Measurements from ENCODE around the gene SNAPC5. TPM values are rescaled to one million over a fixed set of nuclear protein-coding genes. Genes with fewer than 3 reads are reported as not detected.
"Not testable (repeated sequence)": the region's sequence is repeated elsewhere in the genome, so short reads cannot be mapped to it uniquely, and the experiment has no call there.

SNAPC5 gene, protein sequence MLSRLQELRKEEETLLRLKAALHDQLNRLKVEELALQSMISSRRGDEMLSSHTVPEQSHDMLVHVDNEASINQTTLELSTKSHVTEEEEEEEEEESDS
- 19.2 TPM for polyA plus RNA-seq (2013, experiment 1 of 2; ENCODE audit: insufficient read length)
- 17.6 TPM for polyA plus RNA-seq (2013, experiment 2 of 2; ENCODE audit: insufficient read length)

DNA sequence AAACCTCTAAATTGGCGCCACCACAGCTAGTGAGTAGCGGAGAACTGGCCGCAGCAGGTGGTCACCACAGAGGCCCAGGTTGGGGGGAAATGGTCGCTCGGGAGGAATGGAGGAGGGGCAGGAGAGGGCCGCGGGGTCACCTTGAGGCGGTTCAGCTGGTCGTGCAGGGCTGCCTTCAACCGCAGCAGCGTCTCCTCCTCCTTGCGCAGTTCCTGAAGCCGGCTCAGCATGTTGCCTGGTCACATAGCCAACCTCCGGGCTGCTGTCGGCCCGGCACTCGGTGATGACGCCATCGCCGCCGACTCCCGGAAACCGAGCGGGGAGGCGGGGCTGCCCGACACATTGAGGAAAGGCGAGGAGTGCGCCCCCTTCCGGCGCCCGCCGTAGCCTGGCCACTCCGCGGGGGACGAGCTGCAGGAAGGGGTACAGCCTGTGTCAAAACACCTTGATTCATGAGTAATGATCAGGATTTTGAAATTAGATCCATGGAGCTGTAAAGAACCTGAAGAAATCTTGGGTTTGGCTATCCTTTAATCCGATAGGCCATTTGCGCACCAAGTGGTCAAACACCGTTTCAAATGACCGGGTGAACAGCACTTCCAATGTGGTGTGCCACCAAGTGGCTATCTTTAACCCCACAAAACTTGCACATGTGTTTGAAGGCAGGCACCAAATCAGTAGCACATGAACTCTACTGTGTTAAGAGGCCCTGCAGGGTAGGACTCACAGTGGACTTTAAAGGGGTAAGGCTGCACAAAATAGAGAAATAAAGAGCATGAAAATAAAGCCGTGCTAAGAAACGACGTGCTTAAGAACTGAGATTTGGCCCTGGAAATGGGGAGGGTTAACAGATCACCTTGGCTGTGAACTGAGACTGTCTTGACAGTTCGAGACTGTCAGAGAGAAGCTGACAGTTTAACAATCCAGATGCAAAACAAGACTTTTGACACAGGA is at the start of gene SNAPC5:
TSS of gene SNAPC5 (minus strand) at position 261 of the 954 bp plus-strand sequence. CDS start at position 230, 31 bp downstream.
- DNase-seq = peak; percentile 93

DNA sequence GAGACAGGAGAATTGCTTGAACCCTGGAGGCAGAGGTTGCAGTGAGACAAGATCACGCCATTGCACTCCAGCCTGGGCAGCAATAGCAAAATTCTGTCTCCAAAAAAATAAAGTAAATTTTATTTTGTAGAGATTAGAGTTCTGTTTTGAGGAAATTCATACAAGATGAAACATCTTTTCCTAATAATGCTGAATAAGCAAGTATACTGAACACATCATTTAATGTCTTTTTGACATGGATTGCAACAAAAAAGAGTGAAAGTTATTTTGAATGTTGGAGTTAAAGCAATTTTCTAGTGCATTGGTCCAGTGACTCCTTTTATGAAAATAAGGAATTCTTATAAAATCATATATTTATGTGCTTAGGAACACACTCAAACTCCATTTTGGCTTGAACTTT is 47.7 kb upstream of the SNAPC5 start:
- no peak for DNase-seq

DNA sequence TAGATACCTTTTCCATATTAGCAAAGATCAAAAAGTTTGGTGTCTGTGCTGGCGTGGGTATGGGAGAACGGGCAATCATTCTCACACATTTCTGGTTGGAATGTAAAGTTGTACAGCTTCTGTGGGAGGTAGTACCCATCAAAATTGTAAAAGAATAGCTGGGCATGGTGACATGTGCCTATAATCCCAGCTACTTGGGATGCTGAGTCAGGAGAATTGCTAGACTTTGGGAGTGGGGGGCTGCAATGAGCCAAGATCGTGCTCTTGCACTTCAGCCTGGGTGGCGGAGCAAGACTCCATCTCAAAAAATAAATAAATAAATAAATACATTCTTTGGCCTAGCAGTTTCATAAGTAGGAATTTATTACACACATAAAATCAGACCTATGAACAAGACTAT is 45.3 kb upstream of the SNAPC5 start:
- no peak for DNase-seq

DNA sequence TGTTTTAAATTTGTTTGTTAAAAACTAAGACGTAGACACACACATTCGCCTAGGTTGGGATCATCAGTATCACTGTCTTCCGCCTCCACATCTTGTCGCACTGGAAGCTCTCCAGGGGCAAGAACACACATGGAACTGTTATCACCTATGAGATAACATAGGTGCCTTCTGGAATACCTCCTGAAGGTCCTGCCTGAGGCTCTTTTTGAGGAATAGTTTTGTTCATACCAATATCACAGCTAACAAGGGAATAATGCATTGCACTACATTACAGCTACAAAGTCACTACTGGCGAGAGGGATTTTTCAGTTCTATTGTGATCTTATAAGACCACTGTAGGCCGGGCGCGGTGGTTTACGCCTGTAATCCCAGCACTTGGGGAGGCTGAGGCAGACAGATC is 37.5 kb upstream of the SNAPC5 start:
- DNase-seq = no peak

DNA sequence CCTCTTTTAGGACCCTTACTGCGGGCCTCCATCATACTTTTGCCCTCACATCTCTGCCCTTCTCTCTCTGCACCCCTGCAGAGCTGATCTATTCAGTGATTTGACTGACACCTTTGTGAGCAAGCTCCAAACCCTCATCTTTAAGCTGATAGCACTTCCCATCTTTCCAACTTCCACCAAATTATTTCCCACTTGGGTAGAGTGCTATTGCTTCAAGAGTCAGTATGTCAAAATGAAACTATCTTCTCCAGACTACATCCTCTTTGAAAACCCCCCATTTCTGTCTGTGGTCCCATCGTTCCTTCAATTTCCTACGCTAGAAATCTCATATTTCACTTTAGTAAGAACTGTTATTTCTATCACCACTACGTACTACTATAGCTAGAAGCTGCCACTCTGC is 27.3 kb upstream of the SNAPC5 start:
- no peak for DNase-seq

DNA sequence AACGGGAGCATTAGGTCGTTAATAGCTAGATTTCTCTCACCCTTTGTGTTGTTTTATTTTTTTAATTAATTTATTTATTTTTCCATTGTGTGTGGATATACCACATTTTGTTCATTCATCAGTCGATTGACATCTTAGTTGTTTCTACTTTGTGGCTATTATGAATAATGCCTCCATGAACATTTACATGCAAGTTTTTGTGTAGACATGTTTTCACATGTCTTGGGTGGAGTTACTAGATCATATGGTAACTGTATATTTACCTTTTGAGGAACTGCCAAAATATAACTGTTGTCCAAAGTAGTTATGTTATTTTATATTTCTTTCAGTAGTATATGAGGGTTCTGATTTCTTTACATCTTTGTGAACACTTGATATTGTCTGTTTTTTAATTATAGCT is 26.4 kb upstream of the SNAPC5 start:
- no peak for DNase-seq

DNA sequence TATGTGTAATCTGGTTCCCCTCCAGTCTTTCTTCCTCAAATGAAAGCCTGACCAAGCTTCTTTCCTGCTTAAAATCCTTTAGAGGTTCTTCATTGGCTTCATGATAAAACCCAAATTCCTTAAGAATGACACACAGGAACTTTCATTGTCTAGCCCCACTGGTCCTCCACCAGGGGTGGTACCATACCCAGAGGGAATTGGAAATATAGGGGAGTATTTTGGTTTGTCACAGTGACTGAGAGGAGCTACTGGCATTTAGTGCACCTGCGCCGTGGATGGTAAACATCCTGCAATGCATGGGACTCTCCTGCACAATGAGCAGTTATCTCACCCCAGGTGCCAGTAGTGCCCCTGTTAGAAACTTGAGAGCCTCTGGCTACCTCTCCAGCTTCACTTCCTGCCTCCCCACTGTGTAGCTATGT is 18.4 kb upstream of the SNAPC5 start:
- peak; percentile 51 for DNase-seq

DNA sequence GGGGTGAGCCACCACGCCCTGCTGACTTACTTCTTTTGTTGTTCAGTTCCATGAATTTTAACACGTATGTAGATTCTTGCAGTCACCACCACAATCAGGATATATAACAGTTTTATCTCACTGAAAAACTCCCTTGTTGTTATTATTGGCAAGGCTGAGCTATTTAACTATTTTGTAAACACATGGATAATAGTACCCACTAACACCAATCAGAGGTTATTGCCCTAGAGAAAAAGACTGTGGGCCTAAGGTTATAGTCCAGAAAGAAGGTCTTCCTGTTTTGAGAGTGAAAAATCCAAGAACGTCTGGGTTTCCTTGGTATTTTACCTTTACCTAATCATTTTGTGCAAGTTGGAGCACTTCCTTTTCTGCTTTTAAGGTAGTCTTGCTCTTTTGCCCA is 17.0 kb upstream of the SNAPC5 start:
- no peak for DNase-seq

DNA sequence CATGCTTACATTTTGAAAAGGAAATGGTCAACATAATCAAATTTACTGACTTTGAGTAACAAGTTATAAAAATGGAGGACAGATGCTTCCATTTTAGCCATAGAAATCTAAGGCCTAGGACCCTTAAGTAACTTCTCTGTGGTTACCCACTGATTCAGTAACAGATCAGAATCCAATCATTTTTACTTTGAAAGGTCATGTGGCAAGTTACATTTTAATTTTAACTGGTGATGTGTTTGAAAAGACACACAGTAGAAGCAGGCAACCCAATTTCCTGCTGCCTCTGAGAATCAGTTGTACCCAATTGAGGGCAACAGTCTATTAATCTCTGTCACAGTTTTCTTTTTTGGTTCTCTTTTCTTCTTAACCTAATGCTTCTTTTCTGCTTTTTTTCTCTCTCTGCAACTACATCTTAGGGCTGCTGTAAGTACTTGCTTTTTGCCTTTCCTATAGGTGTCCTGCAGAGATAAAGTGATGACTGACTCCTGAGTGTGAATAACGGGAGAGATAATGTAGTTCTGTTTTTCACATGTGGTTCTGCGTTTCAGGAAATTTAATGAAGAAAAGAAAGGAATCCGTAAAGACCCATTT is 10.8 kb upstream of the SNAPC5 start:
- no peak for DNase-seq

DNA sequence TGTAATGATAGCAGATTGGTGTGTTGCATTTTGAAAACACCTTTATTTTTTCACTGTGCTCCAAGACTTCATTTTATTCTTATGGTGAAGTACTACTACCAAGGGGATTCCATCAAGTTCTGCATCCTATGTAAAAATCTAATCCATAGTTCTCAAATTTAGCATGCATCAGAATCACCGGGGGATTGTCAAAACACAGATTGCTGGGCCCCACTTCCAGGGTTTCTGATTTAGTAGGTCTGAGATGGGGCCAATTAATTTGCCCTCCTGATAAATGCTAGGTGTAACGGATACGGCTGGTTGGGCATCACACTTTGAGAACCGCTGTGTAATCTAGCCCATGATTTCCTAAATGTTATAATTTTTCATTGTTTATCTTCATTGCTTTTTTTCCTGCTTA is 8.3 kb upstream of the SNAPC5 start:
- no peak for DNase-seq

DNA sequence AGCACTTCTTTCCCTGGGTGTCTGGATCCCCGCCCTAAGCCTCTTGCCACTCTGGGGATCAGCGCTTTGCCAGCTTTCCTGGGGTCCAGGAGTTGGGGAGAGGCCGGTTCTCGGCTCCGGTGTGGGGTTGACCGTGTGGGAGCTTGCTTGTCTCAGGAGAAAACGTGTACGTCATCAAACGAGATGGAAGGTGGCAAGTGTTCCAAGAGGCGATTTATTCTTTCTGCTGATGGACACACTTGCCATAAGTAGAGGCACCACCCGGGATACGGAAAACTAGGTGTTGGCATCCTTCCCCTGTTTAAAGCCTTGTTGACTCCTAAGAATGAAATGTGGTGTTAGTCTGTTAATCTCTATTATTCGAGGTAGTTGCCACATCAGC is 7.9 kb upstream of the SNAPC5 start:
- no peak for DNase-seq

DNA sequence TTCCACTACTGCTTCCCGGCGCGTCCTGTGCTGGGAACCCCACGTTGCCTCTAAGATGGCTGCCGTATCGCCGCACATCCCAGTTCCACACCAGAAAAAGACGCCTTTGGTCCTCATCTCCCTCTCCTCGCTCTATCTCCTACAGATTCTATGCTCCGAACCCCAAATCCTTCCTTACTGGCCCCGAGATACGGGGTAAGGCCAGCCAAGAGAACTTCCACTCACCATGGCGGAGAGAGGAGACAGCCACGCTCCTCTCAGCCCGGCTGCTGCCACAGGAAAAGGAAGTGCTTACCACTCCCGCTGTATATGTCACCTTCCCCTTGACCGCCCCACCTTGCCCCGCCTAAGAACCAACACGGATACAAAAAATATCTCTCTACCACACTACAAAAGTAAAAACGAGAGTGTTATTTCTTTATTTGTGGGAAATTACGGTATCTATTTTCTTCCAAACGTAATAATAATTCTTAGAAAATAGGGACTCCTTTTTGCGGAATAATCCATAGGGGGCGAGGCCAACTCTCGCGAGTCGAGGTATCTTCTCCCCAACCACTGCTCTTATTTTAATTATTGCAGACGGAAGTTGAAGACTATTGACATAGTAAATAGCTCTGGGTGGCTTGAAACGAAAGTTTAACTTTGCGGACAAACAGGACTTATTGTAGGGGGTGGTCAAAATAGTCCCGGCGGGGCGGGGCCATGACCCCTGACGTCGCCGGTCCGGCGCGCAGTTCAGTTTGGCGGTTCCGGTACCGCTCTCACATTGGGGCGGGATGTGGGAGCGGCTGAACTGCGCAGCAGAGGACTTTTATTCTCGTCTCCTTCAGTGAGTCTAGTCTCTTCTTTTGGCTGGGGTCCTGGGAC is 7.2 kb upstream of the SNAPC5 start, which contains the start of the genes RPL4 and ZWILCH:
TSS of gene RPL4 (minus strand) at position 293 of the 867 bp plus-strand sequence. CDS start at position 228, 65 bp downstream.
TSS of gene ZWILCH (plus strand) at position 764 of the 867 bp plus-strand sequence. CDS start at position 777, 13 bp downstream.
- peak; percentile 89 for DNase-seq

DNA sequence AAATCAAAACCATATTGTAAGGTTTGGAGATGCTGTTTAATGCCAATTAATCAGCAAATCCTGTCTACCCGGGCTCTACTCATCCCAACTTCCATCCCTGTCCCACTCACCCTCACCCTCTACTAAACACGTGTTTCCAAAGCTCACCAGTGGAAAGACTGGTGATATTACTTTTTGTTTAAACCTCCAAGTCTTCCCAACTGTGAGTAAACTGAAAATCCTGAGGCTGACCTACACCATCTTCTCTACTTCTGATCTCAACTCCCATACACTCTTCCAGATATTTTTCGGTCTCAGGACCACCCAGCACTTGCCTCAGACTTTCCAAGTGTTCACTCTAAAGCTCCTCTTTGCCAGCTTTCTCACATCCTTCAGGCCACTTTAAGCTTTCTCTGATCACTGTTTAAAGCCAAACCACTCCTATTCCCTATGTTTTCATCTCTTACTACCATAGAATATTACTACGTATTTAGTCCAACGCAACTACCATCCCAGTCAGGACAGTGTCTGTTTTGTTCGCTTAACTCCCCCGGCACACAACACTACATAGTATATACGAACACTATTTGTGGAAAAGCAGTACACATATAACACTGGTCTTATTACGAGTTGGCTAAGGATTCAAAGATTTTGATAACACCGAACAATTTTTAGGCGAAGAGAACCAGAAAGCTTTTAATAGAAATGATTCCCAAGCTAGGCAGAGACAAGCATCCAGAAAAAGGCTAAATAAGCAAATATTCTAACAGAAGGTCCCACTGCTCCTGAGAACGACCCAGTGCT is 6.4 kb upstream of the SNAPC5 start:
- no peak for DNase-seq

DNA sequence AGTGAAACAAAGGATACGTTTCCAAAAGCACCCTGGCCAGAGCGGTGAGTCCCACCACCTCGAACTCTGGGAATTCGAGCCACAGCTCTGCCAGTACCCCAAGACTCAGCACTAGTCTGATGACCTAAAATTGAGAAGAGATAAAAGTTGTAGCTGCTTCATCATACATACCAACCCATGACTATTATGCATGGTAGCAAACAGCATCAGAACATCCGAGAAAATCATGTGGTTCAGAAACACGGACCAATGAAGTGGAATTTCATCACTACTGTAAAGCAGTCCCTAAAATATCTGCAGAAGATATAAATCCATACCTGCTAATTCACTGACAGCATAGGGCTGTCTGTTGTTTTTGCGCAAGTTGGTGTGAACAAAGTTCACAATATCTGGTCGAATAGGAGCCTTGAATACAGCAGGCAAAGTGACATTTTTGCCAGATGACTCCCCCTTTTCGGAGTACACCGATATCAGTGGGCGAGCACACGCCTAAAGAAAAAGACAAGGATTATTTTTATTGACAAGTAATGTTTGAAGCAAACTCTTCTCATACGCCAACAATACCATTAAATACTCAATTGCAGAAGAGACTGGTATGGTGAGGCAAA is 5.6 kb upstream of the SNAPC5 start:
- DNase-seq = not testable (repeated sequence)

DNA sequence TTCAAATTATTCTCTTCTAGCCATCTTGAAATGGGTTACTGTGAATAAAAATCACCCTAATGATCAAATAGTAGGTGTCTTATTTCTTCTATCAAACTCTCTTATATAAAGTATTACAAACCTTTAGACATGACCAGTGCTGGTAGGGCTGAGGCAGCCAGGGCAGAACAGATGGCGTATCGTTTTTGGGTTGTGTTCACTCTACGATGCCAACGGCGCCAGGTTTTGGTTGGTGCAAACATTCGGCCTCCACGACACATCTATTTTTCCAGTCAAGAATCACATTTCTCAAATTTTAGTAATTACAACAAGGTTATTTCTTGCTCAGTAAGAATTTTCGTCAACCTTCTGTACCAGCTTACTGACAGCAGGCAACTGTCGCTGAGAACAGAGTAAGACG is 4.9 kb upstream of the SNAPC5 start:
- no peak for DNase-seq

DNA sequence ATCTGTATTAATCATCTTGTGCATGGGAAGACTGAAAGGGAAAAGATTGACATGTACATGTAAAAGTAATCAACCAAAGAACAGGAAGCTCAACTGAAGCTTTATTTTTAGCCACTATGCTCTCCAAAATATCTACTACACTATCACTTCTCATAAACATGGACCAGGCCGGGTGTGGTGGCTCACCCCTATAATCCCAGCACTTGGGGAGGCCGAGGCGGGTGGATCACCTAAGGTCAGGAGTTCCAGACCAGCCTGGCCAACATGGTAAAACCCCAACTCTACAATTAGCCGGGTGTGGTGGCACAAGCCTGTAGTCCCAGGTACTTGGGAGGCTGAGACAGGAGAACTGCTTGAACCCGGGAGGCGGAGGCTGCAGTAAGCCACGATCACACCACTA is 2.8 kb upstream of the SNAPC5 start:
- DNase-seq = not testable (repeated sequence)

DNA sequence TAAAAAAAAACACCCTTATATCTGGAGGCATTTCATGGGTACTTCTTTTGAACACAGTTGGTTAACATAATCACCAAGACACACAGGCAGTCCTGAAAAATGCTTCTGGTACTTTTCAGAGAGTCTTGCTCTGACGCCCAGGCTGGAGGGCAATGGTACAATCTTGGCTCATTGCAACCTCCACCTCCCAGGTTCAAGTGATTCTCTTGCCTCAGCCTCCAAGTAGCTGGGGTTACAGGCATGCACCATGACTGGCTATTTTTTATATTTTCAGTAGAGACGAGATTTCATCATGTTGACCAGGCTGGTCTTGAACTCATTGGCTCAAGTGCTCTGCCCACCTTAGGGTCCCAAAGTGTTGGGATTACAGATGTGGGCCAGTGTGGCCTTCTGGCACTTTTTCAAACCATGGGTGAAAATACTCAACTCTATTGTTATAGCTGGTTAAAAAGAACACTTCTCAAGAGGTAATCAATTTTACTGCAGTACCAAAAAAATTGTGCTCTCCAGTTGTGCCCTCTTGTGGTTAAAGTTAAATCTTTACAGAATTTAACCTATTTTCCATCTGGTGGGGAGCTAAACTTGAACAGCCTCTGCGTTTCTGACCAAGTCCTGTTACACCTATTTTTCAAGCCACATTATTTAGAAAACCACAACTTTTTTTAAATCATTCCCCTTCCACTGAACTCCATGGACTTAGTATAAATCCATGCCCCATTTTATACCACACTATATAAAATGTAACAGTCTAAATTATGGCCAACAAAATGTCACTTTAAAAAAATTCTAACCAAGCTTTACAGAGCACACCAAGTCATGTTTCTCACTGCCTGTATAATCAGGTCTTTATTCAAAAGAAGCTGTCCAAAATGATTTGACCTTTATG is 1.2 kb upstream of the SNAPC5 start:
- DNase-seq = peak; percentile 53

DNA sequence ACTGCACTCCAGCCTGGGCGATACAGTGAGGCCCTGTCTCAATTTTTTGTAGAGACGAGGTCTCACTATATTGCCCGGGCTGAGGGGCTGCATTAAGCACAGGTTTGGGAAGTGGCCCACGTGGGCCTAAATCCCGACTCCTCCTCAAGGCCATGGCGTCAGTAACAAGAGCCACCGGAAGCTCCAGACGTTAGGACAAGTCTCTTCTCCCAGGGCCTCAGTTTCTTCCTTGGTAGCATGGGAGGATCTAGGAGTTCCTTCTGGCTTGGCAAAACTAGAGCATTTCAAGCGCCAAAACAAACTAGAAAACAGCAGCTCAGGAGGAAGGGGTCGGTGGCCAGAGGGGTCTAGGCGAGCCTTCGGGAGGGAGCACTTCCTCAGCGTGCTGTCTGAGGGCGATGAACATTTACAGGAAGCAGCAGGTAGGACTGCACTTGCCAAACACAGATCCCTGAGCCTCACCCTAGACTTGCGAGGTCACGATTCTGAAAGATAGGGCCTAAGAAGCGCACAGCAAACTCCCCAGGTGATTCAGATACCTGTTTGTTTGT is 536 bp downstream of the SNAPC5 start:
- DNase-seq = no peak

DNA sequence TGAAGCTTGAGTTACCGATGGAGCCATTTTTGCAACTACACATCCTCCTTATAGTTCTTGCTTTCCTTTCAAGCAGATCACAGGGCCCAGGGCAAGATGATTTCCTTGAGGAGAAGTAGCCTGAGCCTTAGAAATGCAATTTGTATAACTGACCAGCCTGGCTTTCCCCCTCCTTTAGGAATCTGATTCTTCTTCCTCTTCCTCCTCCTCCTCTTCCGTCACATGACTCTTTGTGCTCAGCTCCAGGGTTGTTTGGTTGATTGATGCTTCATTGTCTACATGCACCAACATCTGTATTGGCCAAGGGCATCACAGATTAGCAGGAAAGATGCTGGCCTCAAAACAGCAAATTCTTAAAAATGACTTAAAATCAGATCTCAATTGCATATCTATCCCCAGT is 3.3 kb downstream of the SNAPC5 start:
- no peak for DNase-seq

DNA sequence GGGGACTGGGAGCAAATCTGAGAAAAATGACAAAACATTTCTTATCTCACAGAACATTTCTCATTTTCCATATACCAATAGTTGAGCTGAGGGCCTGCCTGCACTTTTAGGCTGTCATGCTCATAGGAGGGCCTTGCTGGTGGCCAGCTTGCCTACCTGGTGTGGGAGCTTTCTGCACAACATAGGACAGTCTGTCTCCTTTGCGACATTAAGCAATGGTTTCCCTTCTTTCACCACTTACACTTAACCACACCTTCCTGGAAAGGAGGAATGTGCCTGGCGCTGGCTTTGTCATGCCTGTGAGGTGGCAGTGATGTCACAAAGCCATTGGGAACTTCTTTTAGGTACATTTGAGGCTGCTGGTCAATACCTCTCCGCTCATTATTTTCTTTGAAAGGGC is 5.7 kb downstream of the SNAPC5 start:
- DNase-seq = no peak

Data from fibroblast of skin of back (primary cell).